UCSD-AML1 (cell line): ENCODE results near the gene NTNG2.

Experiments used
- DNase-seq: peaks from one replicate; lab custom pipeline; 2025; ENCODE audit not compliant: unreplicated experiment; lab: John Stamatoyannopoulos, UW

NTNG2 gene

DNA sequence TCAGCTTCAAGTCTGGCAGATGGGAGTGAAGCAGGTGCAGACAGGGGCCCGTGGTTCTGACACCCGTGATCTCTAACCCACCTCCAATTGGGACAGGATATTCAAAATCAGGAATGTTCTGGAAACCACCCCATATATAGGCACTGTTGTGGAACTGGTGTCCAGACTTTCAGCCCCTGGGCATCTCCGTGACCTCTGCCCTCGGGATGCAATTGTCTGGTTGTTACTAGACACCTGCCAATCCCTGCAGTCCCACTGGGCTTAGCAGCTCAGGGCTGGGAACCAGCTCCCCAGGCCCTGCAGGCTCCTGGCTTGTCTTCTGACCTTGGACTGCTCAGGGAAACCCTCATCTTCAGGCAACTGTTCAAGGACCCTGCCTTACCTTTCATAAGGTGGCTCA, 38.8 kb downstream of the NTNG2 start:
- DNase-seq, result no peak

DNA sequence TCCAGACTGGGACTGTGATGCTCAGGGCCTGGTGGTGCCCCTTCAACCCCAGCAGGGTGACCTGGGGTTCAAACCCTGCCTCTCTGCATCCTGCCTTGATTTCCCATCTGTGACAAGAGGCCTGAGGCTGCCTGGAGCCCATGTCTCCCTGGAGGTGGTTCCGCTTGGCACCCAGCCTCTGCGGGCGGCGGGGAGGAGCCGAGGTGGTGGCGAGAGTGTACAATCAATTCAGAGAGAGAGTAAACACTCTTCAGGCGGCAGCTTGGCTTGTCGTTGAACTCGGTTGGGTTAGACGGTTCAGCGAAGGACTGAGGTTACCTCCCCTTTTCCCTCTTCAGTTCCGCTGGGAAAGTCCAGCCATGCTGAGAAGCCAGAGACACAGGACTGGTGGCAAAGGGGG, 39.3 kb downstream of the NTNG2 start:
- no peak for DNase-seq

DNA sequence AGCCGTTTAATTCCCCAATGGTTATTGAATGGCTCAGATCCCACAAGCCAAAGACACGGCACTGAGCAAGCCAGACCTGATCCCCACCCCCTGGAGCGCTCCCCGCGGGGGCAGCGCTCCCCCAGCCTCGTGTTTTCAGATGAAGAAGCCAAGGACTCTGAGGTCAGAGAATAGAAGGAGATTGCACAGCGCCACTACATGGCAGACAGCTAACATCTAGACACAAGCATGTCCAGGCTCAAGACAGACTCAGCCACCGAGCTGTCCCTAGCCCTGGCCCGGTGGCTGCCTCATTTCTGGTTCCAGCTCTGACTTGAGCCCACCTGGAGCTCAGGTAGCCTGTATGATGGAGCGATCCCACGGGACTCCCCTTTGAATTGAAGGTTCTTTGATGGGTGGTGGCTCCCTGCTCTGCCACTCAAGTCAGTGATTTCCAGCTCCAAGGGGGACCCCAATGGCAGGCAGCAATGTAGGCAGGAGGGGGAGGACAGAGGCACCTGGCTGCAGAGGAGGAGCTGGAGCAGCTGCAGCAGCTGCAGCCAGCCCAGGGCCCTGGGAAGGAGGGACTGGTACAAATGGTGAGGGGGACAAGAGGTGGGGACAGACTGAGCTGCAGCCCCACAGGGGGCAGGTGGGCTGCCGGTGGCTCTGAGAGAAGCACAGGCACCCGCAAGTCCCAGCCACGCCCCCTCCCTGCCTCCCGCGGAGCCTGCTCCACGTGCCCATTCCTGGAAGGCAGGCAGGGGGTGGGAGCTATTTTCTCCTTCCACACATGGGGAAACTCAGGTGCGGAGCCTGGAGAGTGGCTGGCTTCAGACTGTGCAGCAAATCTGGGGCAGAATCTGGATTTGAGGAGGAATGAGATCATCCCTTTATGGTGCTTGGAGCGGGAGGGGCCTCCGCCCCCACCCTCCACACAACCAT, 40.2 kb downstream of the NTNG2 start:
- no peak for DNase-seq

DNA sequence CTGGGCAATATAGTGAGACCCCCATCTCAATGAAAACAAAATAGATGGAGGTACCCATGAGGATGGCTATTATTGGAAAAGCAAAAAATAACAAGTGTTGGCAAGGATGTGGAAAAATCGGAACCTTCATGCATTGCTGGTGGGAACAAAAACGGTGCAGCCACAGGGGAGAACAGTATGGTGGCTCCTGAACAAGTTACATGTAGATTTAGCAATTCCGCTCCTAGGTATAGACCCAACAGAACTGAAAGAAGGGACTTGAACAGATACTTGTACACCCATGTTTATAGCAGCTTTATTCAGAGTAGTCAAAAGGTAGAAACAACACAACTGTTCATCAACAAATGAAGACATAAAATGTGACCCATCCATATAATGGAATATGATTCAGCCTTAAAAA, 43.0 kb downstream of the NTNG2 start:
- DNase-seq, result no peak

DNA sequence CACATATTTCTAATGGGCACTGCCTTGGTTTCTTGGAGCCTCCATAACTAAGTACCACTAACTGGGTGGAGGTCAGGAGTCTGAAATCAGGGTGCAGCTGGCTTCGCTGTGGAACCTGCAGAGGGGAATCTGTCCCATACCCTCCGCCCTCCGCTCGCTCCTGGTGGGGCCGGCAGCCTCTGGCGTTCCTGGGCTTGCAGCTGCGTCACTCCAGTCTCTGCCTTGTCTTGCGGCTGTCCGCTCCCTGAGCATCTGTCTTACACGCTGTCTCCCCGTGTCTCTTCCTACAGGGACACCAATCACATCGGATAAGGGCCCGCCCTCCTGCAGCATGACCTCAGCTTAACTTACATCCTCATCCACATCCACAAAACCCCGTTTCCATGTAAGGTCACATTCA, 45.4 kb downstream of the NTNG2 start:
- no peak for DNase-seq

DNA sequence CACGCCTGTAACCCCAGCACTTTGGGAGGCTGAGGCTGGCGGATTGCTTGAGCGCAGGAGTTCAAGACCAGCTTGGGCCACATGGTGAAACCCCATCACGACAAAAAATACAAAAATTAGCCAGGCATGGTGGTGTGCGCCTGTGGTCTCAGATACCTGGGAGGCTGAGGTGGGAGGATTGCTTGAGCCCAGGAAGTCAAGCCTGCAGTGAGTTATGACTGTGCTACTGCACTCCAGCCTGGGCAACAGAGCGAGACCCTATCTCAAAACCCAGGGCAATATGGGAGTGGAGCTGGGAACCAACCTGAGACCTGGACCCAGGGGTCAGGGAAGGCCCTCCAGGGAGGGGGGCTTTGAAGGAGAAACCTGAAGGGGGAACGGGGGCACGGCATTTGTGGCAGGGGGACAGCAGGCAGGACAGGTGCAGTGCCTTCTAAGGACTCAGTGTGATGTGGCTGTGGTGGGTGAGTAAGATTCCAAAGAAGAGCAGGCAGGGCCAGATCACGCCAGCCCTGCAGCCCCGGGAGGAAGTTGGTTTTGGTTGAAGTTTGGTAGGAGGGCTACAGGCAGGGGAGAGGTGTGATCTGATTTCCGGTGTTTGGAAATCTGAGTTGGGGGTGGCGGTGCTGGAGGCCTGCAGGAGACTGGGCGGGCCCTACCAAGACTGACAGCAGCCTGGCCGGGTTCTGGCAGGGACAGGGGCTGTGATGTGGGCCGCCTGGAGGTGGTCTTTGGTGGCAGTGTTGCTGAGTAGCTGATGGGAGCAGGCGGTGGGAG, 46.2 kb downstream of the NTNG2 start:
- no peak for DNase-seq

DNA sequence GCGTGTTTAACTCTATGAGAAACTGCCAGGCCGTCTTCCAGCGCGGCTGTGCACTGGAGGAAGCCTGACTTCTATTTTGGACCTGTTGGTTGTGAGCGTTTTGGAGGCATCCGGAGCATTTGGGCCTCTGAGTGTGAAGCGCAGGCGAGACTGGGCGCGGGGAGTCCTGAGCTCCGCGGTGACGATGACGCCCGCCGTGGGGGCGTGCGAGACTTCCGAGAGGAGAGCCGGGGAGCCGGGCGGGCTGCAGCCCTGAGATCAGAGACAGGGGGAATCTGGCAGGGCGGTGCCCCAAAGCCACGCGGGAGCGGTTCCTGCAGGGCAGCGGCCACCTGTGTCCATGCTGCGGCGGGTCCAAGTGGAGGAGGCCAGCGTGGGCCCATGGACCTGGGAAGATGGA, 47.4 kb downstream of the NTNG2 start:
- no peak for DNase-seq

DNA sequence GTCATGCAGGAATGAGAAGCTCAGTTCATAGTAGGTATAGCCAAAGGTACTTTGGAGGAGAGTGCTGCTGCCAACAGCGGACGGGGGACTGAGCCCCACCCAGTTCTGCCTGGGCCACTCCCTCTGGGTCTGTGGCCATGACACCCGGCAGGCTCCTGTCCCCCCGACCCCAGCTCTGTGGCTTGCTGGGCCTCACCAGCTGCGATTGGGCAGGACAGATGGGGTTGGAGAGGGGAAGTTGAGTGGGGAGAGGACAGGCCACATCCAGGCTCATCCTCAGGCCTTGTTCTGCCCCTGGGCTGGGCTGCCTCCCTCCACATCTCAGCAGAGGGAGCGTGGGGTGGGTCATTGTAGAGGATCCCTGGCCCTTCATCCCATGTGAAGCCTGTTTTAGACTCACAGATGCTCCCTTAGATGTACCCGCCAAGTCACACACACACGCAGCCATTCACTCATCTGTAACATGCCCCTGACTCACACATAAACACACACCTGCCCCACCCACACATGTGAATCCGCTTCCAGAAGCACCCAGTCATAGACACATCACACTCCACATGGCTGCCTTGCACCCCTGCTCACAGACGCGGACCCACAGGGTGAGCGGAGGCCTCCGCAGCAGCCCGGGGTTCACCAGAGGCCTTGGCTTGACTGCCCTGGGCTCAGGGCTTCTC, 48.8 kb downstream of the NTNG2 start:
- DNase-seq, result no peak

DNA sequence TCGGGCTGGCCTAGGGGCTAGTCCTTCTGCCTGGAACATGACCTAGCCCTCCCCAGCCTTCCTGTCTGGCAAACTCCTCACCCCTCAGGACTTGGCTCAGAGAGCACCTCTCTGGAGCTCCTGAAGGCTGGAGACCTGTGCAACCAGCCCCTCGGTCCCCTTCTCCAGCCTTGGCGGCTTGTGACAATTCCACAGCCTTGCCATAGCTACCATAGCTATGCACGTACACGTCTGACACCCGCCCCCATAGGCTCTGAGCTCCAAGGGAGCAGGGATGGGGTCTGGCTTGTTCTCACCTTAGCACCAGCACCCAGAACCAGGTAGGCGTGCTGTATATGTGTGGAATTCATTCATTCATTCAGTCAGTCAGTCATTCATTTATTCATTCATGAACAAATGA, 49.7 kb downstream of the NTNG2 start:
- no peak for DNase-seq

DNA sequence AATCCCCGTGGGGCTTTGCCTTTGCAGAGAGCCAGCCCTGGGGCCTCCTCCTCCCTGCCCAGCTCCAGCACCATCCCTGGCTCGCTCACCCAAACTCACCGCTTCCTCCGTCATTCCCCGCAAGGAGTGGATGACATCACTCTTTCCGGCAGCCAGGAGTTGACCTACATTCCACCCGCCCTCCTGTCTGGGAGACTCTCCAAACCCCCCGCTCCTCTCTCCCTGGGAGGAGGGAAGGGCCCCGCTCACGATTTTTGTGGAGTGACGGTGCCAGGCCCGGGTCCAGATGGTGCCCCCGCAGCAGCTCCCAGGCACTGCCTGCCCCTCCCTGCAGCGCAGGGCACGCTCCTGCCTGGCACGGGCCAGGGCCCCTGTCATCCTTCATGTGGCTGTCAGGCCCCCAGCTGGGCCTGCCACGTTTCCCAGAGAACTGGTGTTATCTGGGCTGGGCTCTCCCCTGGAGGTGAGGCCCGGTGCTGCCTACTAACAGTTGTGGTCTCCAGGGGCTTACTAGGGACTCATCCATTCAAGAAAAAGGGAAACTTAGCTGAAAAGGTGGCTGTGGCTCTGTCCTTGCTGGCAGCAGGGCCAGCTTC, 52.3 kb downstream of the NTNG2 start:
- DNase-seq, result no peak

DNA sequence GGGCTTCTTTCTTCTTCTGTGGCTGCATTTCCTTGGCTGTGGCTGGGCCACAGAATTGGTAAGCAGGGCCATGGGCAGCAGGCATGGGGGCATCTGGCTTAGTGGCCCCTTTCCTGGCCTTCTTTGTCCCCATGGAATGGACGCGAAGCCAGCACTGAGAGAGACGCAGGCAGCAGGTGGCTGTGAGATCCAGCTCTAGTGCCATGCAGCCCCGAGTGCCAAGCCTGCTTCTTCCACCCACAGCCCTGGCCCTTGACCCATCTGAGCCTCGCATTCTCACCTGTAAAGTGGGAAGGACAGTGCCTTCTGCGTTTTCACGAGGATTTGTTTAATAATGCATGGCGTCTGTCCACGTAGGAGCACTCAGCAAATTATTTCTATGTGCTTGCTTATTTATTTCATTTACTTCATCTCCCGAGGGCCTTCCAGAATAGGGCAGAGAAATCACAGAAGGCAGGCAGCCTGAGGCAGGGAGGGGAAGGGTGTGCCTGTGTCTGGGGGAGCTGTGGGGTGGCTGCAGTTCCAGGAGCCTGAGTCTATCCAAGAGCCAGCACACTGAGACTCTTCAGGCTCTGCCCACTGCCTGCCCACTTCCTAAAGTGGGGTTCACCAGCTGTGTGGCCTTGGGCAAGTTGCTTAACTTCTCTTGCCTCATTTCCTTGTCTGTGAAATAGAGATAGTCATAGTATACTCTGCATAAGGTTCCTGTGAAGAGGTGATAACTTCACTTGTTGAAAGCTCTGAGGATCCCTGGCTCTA, 55.2 kb downstream of the NTNG2 start:
- DNase-seq, result no peak

DNA sequence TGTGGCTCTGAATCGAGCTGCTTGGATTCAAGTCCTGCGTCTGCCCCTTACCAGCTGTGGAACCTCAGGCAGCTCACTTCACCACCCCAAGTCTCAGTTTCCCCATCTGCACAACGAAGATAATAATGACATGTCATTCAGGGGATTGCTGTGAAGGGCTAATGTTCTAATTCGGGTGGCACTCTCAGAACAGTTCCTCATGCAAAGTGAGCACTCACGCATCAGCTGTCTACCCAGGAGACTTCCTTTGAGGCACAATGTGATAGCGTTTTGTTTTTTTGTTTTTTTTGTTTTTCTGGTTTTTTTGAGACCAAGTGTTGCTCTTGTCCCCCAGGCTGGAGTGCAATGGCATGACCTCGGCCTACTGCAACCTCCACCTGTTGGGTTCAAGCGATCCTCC, 56.4 kb downstream of the NTNG2 start:
- DNase-seq, result no peak

DNA sequence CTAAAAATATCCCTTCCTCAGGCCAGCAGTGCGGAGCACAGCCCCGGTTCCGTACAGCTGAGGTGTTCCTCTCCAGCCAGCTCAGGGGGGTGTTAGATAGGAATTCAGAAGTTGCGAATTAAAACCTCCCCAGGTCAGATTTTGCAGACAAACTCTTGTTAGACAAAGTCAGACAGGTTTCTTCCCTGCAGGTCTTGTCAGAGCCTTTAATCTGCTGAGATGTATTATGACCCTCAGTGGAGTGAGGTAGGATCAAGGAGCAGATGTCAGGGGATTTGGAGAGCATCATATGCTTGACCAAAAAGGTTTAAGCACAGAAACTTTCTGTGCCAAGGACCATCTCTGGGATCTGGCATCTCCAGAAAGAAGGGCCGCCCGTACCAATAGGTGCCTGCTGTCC, 60.1 kb downstream of the NTNG2 start:
- no peak for DNase-seq

DNA sequence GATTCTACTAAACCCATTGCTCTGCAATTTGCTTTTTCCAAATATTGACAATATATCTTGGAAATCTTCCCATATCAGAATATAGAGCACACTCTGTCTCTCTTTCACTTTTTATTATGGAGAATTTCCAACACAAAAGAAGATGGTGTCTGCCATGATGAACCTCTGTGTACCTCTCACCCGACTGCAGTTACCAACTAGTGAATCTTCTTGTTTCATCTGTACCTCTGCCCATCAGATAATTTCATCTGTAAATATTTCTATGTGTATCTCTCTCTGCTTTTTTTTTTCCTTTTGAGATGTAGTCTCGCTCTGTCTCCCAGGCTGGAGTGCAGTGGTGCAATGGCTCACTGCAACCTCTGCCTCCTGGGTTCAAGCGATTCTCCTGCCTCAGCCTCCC, 62.8 kb downstream of the NTNG2 start:
- DNase-seq, result no peak

DNA sequence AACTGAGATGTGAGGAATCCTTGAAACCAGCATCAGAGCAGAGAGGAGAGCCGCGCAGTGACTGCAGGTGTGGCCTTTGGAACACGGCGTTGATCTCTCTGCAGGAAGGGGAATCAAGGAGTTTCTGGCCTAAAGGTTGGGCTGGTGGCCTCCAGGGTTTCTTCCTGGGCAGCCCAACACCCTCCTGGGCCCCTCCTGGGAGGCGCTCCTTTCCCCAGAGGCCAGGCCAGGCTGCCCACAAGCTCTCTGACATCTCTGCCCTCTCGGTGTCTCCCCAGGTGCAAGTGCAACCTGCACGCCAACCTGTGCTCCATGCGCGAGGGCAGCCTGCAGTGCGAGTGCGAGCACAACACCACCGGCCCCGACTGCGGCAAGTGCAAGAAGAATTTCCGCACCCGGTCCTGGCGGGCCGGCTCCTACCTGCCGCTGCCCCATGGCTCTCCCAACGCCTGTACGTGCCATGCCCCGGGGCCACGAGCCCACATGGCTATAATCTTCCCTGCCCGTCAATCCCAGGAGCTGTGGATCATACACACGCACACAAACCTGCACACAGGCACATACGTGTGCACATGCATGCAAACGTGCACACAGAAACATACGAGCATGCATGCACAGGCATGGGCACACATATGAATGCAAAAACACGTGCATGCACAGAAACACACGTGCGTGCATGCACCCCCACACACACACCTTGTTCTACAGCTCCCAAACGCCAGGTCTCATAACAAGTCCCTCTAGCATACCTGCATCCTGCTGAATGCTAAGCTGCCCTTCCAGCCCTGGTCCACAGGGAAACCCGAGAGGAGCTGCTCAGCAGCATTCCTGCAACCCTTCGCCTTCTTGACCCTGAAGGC, 64.9 kb downstream of the NTNG2 start:
- no peak for DNase-seq

DNA sequence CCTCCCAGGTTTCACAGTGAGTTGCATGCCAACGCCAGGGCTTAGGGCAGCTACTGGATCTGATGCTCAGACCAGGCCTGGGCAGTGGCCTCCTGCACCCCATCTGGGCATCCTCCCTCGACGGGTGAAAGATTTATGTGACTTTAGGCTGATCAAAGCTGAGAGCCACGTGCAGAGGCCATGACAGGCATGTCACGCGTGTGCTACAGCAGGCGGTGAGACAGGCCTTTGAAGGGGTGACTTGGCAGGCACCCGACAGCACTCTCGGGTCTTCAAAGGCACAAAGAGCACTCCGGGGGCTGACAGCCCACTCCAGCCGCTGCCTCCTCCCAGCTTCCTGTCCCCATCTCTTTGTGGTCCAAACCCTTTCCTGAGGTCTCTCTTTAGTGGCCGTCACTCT, 66.2 kb downstream of the NTNG2 start:
- no peak for DNase-seq

DNA sequence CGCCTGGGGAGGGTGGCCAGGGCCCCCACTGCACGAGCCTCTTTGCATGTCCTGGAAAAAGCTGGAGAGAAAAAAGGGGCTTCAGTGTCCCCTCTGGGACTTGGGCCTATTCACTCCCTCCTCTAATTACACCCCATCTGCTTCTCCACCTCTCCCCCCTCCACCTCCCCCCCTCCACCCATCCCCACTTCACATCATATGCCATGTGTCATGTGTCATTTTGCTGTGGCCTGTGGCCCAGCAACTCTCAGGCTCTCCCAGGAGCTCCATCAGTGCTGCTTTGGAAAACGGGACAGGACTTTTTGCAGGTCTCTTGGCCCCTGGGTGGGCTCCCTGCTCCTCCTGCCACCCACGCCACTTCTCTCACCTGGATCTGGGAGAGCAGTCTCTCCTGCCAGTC, 68.7 kb downstream of the NTNG2 start:
- no peak for DNase-seq

DNA sequence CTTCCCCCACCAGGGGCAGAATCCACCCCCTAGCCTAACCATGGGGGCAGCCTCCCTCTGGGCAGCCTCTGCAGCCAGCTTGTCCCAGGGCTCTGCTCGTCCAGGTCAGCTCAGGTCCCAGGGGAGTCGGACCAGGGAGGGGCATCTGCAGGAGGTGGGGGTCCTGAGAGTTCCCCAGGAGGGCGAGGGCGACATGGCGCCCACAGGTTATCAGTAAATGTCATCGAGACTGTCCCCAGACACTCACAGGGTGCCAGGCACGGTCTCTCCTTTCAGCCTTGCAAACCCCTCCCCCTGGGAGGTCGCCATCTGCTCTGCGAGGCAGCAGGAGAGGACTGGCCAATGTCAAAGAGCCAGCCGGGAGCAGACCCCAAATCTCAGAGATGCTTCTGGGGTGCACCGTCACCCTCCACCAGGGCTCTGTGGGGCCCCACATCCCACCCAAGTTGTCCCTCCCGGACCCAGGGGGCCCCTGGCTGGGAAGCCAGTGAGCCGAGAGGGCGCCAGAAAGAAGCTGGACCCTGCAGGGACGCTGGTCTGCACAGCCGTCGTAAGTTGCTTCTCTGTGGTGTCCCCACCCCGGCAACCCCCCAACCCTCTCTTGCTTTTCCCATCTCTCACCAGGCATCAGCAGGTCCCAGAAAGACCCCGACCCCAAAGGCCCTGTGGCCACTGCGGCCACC, 69.3 kb downstream of the NTNG2 start:
- DNase-seq, result no peak

DNA sequence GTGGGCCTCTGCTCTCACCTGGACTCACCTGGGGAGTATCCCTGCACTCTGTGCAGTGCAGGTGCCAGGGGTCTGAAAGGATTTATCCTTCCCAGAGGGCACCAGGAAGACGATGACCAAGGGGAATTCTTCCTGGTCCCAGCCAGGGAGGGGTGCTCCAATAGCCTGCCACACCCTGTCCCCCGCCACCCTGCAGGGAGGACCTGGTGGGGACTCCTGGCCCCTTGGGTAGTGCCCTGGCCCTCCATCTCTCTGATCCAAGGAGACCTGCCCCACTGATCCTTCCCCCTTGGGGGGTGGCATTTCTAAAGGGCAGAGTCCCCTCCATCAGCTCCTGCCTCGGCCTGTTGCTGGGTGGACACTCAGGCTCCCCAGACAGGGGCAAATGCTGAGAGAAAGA, 70.7 kb downstream of the NTNG2 start:
- no peak for DNase-seq
